ENCODE data around the gene ZBTB39.
A peak's percentile ranks its signal among the peaks of the same experiment; 100 is the strongest.
"Not testable (repeated sequence)": the region's sequence is repeated elsewhere in the genome, so short reads cannot be mapped to it uniquely, and the experiment has no call there.

Gene ZBTB39

GRCh38 chr12:56991319-56992246 is 14.8 kb downstream of the ZBTB39 start:
- DNase-seq (ENCODE audit: low read depth): no peak
- no peak overlapping the region for H3K4me3 ChIP-seq (ENCODE audit: low read length)
- TF ChIP-seq CTCF (conservative IDR thresholded peaks at IDR 0.05; ENCODE audit: low read depth, low read length): no peak

GRCh38 chr12:56990648-56991318 is 15.6 kb downstream of the ZBTB39 start:
- no peak overlapping the region for H3K4me3 ChIP-seq (ENCODE audit: low read length)
- no peak for DNase-seq (ENCODE audit: low read depth)
- TF ChIP-seq CTCF (conservative IDR thresholded peaks at IDR 0.05; ENCODE audit: low read depth, low read length): no peak

GRCh38 chr12:56989861-56990610 is 16.3 kb downstream of the ZBTB39 start:
- no peak overlapping the region for H3K4me3 ChIP-seq (ENCODE audit: low read length)
- TF ChIP-seq CTCF (conservative IDR thresholded peaks at IDR 0.05; ENCODE audit: low read depth, low read length): no peak

GRCh38 chr12:56988207-56988739 is 18.1 kb downstream of the ZBTB39 start:
- no peak overlapping the region for H3K4me3 ChIP-seq (ENCODE audit: low read length)
- no peak for TF ChIP-seq CTCF (conservative IDR thresholded peaks at IDR 0.05; ENCODE audit: low read depth, low read length)
- no peak for DNase-seq (ENCODE audit: low read depth)

More at GRCh38 chr12:56989861-56990610, 16.3 kb downstream of the ZBTB39 start:
- no peak for DNase-seq (ENCODE audit: low read depth)

- no peak overlapping the region for H3K4me3 ChIP-seq (ENCODE audit: low read length)
- peak; percentile 96 for TF ChIP-seq CTCF (conservative IDR thresholded peaks at IDR 0.05; ENCODE audit: low read depth, low read length)
- no peak for DNase-seq (ENCODE audit: low read depth)
Measured at GRCh38 chr12:56987551-56988053, 18.7 kb downstream of the ZBTB39 start.

- no peak overlapping the region for H3K4me3 ChIP-seq (ENCODE audit: low read length)
- no peak for DNase-seq (ENCODE audit: low read depth)
- TF ChIP-seq CTCF (conservative IDR thresholded peaks at IDR 0.05; ENCODE audit: low read depth, low read length): no peak
Measured at GRCh38 chr12:56987011-56987410, 19.3 kb downstream of the ZBTB39 start.

GRCh38 chr12:56985714-56986113 is 20.6 kb downstream of the ZBTB39 start:
- H3K4me3 ChIP-seq (ENCODE audit: low read length); DNase-seq (ENCODE audit: low read depth): not testable (repeated sequence)

Measured in retinal pigment epithelial cell (primary cell).